NCI-H82 treated with DMSO at 0.1 percent for 48 hours (cell line): ENCODE results near the gene TNFSF4.
"Not testable (repeated sequence)": the region's sequence is repeated elsewhere in the genome, so short reads cannot be mapped to it uniquely, and the experiment has no call there.

Experiments used
- DNase-seq: peaks from one replicate; lab custom pipeline; 2025; ENCODE audit not compliant: unreplicated experiment; lab: John Stamatoyannopoulos, UW

Gene TNFSF4

DNA sequence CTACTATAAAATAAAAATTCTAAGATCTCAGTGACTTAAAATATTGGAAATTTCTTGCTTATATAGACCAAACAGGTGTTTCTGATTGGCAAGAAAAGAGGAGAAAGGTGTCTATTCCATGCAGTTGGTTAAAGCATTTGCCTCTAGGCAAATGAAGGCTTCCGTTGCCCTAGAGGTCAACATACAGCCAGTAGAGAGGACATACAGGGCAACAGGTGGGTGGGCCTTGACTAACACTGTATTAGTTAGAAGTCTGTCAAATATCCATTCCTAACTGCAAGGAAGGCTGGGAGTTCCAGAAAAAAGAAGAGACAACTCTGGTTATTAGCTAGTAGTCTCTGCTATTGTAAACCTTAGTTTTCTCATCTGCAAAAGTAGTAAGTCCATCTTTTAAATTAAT, 43.0 kb downstream of the TNFSF4 start:
- no peak for DNase-seq

DNA sequence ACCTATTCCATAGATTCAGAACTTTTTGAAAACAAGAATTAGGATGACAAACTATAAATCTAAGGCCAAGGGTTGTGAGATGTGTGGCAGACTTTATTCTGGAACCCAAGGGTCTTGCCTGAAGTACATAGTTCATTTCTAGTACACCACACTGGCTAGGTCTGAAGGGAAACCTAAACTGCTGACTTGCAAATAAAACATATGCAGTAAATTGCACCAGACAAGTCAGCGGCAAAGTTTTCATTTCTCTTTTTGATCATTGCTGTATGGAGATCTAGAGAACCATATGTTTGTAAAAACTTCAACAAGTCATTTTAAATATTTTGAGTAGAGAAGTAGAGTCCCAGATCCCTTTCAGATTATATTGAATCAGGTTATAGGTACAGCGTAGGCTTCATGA, 43.9 kb downstream of the TNFSF4 start:
- DNase-seq: no peak

DNA sequence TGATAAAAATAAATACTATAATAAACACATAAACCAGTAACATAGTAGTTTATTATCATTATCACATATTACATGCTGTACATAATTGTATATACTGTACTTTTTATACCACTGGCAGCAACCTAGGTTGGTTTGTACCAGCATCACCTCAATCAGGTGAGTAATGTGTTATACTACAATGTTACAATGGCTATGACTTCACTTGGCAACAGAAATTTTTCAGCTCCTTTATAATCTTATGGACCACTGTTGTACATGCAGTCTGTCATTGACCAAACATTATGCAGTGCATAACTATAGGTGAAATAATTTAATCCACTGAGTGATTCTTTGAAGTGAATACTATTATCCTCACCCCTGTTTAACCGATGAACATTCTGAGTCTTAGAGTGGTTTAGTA, 44.5 kb downstream of the TNFSF4 start:
- no peak for DNase-seq

DNA sequence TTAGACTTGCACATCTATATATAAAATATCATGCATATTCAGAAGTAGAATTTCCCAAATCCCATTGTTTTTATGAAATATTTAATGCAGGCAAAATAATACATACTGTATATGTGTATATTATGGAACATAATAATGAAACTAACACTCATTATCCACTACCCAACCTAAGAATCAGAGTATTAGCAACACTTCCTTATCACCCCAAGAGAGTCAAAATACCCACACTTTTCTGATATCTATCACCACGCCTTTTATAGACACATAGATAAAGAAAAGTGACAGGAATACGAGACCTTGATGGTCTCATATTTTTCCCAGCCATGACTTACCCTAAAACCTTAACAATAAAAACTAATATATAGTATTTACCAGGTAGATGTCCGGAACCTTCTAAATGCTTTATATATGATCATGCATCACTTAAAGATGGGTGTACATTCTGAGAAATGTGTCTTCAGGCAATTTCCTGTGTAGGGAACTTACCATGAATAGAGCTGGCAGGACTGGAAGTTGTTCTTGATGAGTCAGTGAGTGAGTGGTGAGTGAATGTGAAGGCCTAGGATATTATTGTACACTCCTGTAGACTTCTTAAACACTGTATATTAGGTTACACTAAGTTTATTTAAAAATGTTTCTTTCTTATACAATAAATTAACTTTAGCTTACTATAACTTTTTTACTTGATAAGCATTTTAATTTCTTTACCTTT, 45.5 kb downstream of the TNFSF4 start:
- no peak for DNase-seq

DNA sequence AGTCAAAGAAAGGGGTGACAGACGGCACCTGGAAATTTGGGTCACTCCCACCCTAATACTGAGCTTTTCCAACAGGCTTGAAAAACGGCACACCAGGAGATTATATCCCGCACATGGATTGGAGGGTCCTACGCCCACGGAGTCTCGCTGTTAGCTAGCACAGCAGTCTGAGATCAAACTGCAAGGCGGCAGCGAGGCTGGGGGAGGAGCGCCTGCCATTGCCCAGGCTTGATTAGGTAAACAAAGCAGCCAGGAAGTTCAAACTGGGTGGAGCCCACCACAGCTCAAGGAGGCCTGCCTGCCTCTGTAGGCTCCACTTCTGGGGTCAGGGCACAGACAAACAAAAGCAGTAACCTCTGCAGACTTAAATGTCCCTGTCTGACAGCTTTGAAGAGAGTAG, 53.2 kb downstream of the TNFSF4 start:
- not testable (repeated sequence) for DNase-seq

DNA sequence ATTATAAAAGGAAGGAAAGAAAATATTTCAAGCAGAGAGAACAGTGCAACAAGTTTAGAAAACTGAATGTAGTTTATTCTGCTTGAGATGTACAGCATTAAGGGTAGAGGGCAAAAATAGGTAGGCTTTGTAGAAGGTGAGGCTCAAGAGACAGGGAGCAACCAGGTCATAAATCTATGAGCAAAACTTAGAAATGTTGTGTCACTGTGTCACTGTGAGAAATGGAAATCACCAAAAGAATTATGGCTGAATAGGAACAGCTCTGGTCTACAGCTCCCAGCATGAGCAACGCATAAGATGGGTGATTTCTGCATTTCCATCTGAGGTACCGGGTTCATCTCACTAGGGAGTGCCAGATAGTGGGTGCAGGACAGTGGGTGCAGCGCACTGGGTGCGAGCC, 53.6 kb downstream of the TNFSF4 start:
- no peak for DNase-seq

DNA sequence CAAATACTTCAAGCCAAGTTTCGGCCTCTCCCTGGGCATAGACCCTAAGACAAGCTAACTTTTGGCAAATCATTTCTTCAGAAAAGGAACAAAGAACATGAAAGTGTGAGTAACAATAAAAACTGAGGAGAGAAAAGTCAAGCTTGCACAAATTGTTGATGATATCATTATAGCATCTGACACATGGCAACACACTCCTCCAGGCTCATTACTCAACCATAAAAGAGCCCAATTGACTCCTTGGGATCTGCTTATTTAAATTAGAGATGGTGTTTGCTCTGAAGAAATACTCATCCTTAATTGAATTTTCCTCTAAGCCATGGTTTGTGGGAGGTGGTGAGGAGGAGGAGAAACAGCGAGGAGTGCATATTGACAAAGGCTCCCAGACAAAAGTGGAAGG, 54.5 kb downstream of the TNFSF4 start:
- no peak for DNase-seq

DNA sequence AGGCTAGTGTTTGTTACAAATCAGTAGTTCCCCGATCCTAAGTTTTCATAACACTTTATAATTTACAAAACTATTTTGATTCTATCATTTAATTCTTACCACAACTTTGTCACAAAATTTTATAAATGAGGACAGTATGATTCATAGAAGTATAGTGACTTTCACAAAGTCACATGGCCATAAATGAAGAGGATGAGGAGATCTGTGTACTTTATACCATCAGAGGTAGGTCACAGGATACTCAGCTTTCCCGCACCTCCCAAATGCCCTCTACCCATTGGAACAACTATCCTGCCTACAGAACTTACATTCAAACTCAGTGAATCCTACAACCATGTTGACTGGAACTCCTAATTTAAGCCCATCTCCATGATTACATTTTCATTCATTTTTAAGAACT, 56.3 kb downstream of the TNFSF4 start:
- no peak for DNase-seq

DNA sequence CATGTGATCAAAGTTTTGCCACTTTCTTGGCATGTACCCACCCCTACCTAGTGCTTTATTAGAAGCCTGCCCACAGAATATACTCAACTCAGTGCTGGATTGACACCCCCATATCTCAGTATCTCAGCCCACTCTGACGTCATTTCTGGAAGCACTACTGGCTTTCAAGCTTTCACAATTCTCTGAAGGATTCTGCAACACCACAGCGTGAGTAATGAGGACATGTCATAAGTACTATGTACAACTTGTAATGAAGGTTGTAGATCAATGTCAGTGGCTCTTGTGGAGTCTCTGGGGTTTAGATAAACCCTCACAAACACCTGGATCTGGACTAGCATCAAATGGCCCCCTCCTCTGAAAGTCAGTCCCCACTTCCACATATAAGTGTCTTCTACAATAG, 57.2 kb downstream of the TNFSF4 start:
- DNase-seq: no peak

DNA sequence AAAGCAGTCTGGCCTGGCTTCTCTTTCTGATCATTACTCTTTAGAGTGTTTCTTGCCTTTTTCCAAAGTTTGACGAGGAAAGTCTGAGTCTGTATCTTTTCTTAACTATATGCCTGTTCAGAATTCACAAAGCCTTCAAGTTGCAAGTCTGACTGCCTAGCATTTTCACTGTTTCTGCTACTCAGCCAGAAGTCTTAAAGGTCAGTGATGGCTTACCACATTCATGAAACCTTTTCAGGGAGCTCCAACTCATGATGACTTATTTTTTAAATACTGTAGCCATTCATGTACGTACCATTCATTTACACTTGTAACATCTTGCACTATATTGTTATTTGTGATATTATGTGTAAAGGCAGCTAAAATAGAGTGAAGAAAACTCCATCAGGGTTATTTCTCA, 58.2 kb downstream of the TNFSF4 start:
- no peak for DNase-seq

DNA sequence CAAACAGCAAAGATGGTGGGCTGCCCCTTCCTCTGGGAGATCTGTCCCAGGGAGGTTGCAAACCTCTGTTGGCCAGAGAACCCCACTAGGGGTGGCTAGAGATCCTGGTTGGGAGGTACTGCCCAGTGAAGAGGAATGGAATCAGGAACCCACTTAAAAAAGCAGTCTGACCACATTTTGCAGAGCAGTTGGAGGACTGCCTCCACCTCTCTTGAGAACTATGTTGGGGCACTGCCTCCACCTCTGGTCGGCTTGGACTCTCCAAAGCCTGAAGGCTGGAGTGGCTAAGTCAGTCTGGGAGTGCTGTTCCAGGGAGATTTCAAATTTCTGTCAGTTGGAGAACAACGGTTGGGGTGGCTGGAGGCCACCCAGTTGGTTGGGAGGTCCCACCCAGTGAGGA, 58.6 kb downstream of the TNFSF4 start:
- no peak for DNase-seq

DNA sequence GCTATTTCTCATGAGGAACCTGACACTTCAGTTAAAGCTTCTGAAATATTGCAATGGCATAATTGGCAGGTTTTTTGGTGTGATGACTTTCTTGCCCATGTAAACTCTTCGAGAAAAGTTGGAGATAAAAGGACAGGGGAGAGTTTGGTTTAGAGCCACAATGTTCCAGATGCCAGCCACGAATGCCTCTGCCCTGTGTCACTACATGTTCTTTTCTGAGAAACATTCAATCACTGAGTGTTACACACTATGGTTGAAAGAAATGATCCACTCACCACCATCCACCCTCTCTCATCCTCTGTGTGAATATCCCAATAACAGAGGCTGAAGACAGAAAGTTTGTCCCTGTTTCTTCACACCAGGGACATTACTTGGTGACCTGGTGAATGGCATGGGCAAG, 66.4 kb downstream of the TNFSF4 start:
- no peak for DNase-seq

DNA sequence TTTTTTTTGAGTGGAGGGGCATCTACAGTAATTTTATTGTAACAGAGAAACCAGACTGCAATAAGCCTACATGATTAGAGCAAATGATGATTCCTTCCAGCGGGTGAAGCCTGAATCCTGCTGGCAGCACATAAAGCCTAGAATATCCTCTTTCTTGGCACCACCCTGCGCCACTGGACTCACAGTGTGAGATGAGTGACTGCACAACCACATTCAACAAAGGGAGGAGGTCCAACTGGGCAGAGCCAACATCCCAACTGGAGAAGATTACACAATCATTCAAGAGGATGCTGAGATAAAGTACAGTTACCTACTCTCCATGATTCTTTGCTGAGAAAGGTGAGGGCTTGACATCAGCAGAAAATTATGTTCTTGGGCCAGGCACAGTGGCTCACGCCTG, 67.4 kb downstream of the TNFSF4 start:
- no peak for DNase-seq

DNA sequence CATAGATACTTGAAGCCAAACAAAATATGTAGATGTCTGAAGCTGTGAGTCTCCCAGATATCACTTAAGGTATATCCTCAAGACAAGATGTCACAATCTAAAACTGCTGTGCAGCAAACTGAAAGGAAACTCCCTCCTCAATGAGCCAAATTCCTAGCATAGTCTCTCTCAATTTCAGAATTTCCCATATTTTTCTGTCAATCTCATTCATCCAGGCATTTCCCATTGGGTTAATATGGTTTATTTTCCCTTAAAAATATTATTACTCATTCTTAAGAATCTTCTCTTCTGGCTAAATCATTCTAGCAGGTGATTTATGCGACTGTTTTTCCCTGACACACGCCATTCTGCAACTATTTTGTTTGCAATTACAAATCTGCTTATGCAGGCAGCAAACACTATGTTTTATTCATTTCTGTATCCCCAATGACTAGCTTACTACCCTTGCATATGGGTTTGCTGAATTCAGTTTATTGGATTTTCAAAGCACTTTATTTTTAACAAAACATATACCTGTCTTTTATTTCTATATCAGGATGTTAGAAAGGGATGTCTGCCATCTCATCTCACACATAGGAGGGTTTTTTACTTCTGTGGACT, 69.9 kb downstream of the TNFSF4 start:
- DNase-seq: no peak

DNA sequence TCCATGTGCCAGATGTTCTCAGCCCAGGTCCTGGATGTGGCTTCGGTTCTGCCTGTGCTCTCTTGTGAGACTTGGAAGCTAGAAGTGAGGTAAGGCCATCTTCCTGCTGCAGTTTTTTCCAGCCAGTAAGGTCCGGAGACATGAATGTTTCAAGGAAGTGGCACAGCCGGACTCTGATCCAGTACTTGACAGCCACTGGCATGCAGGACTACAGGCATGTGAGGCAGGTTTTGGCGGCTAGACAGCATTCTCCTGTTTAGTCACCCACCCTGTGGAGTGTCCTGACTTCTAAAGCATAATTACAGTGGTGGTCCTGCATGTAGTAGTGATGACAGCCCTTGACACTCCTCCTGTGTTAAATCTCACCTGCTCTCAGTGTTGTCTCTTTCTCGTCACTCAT, 72.3 kb downstream of the TNFSF4 start:
- no peak for DNase-seq

DNA sequence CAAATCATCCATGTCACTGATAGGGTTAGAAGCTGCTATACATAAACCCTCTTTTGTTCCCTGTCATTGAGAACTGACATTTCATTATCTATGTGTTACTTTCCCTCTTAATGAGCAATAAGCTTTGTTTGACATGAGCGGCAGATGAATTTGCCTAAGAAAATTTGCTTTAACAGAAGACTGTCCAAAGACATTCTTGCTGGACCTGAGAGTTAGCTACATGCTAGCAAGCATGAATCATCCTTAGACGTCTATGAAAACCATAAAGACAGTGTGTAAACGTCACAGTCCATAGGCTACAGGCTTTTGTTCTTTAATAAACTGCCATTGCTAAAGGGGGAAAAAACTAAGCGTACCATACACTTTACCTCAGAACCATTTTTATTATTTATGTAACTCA, 73.1 kb downstream of the TNFSF4 start:
- no peak for DNase-seq
